OCI-LY1 (cell line): ENCODE measurements around the gene NBEA.

ENCODE experiments used
- EZH2 ChIP-seq: fragments of 200-600 bp; sonication (generic), shearing (Covaris generic); IDR thresholded peaks from 2 replicates; pipeline ENCODE4 v1.8.0; 2017; ENCODE audit warnings: borderline replicate concordance, mixed run types, mild to moderate bottlenecking, antibody characterized with exemption, low read length, moderate library complexity, mixed read lengths
- TF ChIP-seq, protein P1 (sequence below): fragments of 200-600 bp; sonication (generic), shearing (Covaris generic); IDR thresholded peaks from 2 replicates; pipeline ENCODE4 v1.5.1; 2017; ENCODE audit warnings: mild to moderate bottlenecking, antibody characterized with exemption, low read length, moderate library complexity, mixed read lengths

GRCh38 chr13:35714121-35714520 lies 772.1 kb downstream of the NBEA start:
- TF ChIP-seq, protein P1, sequence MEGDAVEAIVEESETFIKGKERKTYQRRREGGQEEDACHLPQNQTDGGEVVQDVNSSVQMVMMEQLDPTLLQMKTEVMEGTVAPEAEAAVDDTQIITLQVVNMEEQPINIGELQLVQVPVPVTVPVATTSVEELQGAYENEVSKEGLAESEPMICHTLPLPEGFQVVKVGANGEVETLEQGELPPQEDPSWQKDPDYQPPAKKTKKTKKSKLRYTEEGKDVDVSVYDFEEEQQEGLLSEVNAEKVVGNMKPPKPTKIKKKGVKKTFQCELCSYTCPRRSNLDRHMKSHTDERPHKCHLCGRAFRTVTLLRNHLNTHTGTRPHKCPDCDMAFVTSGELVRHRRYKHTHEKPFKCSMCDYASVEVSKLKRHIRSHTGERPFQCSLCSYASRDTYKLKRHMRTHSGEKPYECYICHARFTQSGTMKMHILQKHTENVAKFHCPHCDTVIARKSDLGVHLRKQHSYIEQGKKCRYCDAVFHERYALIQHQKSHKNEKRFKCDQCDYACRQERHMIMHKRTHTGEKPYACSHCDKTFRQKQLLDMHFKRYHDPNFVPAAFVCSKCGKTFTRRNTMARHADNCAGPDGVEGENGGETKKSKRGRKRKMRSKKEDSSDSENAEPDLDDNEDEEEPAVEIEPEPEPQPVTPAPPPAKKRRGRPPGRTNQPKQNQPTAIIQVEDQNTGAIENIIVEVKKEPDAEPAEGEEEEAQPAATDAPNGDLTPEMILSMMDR: no peak
- TF ChIP-seq EZH2: no peak
